ENCODE measurements around the gene AGK. TPM values are rescaled to one million over a fixed set of nuclear protein-coding genes. Genes with fewer than 3 reads are reported as not detected.

Gene AGK
- total RNA-seq, 1 donor from 2014 or later: 27.8 TPM

GRCh38 chr7:141631525-141631924 lies 80.3 kb downstream of the AGK start:
- Mint-ChIP-seq H3K4me1 (ENCODE audit: unreplicated experiment) (no peaks in the 10 kb centered on the region), H3K4me3 (ENCODE audit: unreplicated experiment) (no peak overlapping the region), H3K9me3 (ENCODE audit: unreplicated experiment) (no peaks in the 10 kb centered on the region), H3K27me3 (ENCODE audit: unreplicated experiment) (no peaks in the 10 kb centered on the region), H3K27ac (ENCODE audit: unreplicated experiment) (no peak overlapping the region), H3K36me3 (ENCODE audit: unreplicated experiment) (peaks cover 5% of the 10 kb centered on the region)
- no peak for TF ChIP-seq CTCF (IDR thresholded peaks at IDR 0.05)
- DNase-seq (ENCODE audit: extremely low spot score, unreplicated experiment): no peak

- no peaks in the 10 kb centered on the region for H3K9me3 Mint-ChIP-seq (ENCODE audit: unreplicated experiment)
- no peak for TF ChIP-seq CTCF (IDR thresholded peaks at IDR 0.05)
- H3K4me1 Mint-ChIP-seq (ENCODE audit: unreplicated experiment): no peaks in the 10 kb centered on the region
- DNase-seq (ENCODE audit: extremely low spot score, unreplicated experiment): no peak
- peaks cover 5% of the 10 kb centered on the region for H3K36me3 Mint-ChIP-seq (ENCODE audit: unreplicated experiment)
- H3K27ac Mint-ChIP-seq (ENCODE audit: unreplicated experiment): no peak overlapping the region
- no peak overlapping the region for H3K4me3 Mint-ChIP-seq (ENCODE audit: unreplicated experiment)
- H3K27me3 Mint-ChIP-seq (ENCODE audit: unreplicated experiment): no peaks in the 10 kb centered on the region
Measured at GRCh38 chr7:141634065-141634464, 82.9 kb downstream of the AGK start.

GRCh38 chr7:141636053-141636452 lies 84.8 kb downstream of the AGK start:
- H3K36me3 Mint-ChIP-seq (ENCODE audit: unreplicated experiment): peaks cover 13% of the 10 kb centered on the region
- no peaks in the 10 kb centered on the region for H3K4me1 Mint-ChIP-seq (ENCODE audit: unreplicated experiment)
- H3K9me3 Mint-ChIP-seq (ENCODE audit: unreplicated experiment): no peaks in the 10 kb centered on the region
- H3K4me3 Mint-ChIP-seq (ENCODE audit: unreplicated experiment): no peak overlapping the region
- H3K27me3 Mint-ChIP-seq (ENCODE audit: unreplicated experiment): no peaks in the 10 kb centered on the region
- no peak overlapping the region for H3K27ac Mint-ChIP-seq (ENCODE audit: unreplicated experiment)
- DNase-seq (ENCODE audit: extremely low spot score, unreplicated experiment): no peak
- no peak for TF ChIP-seq CTCF (IDR thresholded peaks at IDR 0.05)

GRCh38 chr7:141640239-141640840 lies 89.1 kb downstream of the AGK start:
- H3K27me3 Mint-ChIP-seq (ENCODE audit: unreplicated experiment): no peaks in the 10 kb centered on the region
- H3K9me3 Mint-ChIP-seq (ENCODE audit: unreplicated experiment): no peaks in the 10 kb centered on the region
- DNase-seq (ENCODE audit: extremely low spot score, unreplicated experiment): no peak
- TF ChIP-seq CTCF (IDR thresholded peaks at IDR 0.05): no peak
- no peak overlapping the region for H3K4me3 Mint-ChIP-seq (ENCODE audit: unreplicated experiment)
- no peaks in the 10 kb centered on the region for H3K4me1 Mint-ChIP-seq (ENCODE audit: unreplicated experiment)
- no peak overlapping the region for H3K27ac Mint-ChIP-seq (ENCODE audit: unreplicated experiment)
- H3K36me3 Mint-ChIP-seq (ENCODE audit: unreplicated experiment): peaks cover 15% of the 10 kb centered on the region

- Mint-ChIP-seq H3K27me3 (ENCODE audit: unreplicated experiment) (no peaks in the 10 kb centered on the region), H3K9me3 (ENCODE audit: unreplicated experiment) (no peaks in the 10 kb centered on the region), H3K27ac (ENCODE audit: unreplicated experiment) (no peak overlapping the region), H3K4me3 (ENCODE audit: unreplicated experiment) (no peak overlapping the region), H3K36me3 (ENCODE audit: unreplicated experiment) (peaks cover 15% of the 10 kb centered on the region), H3K4me1 (ENCODE audit: unreplicated experiment) (no peaks in the 10 kb centered on the region)
- DNase-seq (ENCODE audit: extremely low spot score, unreplicated experiment): no peak
- TF ChIP-seq CTCF (IDR thresholded peaks at IDR 0.05): no peak
Measured at GRCh38 chr7:141641876-141642275, 90.7 kb downstream of the AGK start.

All from osteocyte (in vitro differentiated cells).